Endodermal cell (in vitro differentiated cells): ENCODE results near the gene KRT83. TPM values are rescaled to one million over a fixed set of nuclear protein-coding genes. Genes with fewer than 3 reads are reported as not detected.

Experiments
- DNase-seq: peaks from one replicate; pipeline ENCODE4 v3.0.0-alpha.2; 2017
- H3K27ac ChIP-seq: 2 replicates; pipeline ENCODE4 v1.5.1; 2013; ENCODE audit warnings: mild to moderate bottlenecking, low read depth, low read length, moderate library complexity
- H3K27me3 ChIP-seq: 2 replicates; pipeline ENCODE4 v1.6.1; 2013; ENCODE audit warnings: mild to moderate bottlenecking, low read length, moderate library complexity; ENCODE audit not compliant: insufficient read depth, control insufficient read depth, poor library complexity, severe bottlenecking
- H3K36me3 ChIP-seq: 2 replicates; pipeline ENCODE4 v1.7.0; 2013; ENCODE audit warnings: mild to moderate bottlenecking, low read length, moderate library complexity; ENCODE audit not compliant: control insufficient read depth, insufficient read depth
- H3K4me1 ChIP-seq: one replicate; pipeline ENCODE4 v1.7.0; 2013; ENCODE audit warnings: low read length; ENCODE audit not compliant: control insufficient read depth, insufficient read depth
- H3K4me3 ChIP-seq: 2 replicates; pipeline ENCODE4 v1.5.1; 2013; ENCODE audit warnings: mild to moderate bottlenecking, low read length, moderate library complexity
- H3K9ac ChIP-seq: 2 replicates; pipeline ENCODE4 v1.6.1; 2013; ENCODE audit warnings: mild to moderate bottlenecking, low read length, moderate library complexity; ENCODE audit not compliant: poor library complexity, severe bottlenecking; ENCODE audit errors: extremely low read depth
- H3K9me3 ChIP-seq: 2 replicates; pipeline ENCODE4 v1.6.1; 2013; ENCODE audit warnings: mild to moderate bottlenecking, low read length, moderate library complexity; ENCODE audit not compliant: control insufficient read depth
- H3K27ac Mint-ChIP-seq: 2 replicates; pipeline ENCODE4 v1.8.0; 2020; ENCODE audit warnings: mixed read lengths
- H3K27me3 Mint-ChIP-seq: 2 replicates; pipeline ENCODE4 v1.8.0; 2021; ENCODE audit warnings: mild to moderate bottlenecking, mixed read lengths; ENCODE audit not compliant: insufficient read depth
- H3K36me3 Mint-ChIP-seq: 2 replicates; pipeline ENCODE4 v1.8.0; 2020; ENCODE audit warnings: low read depth, mixed read lengths
- H3K4me1 Mint-ChIP-seq: 2 replicates; pipeline ENCODE4 v1.8.0; 2020; ENCODE audit warnings: mixed read lengths
- H3K4me3 Mint-ChIP-seq: 2 replicates; pipeline ENCODE4 v1.8.0; 2020; ENCODE audit warnings: mild to moderate bottlenecking, moderate library complexity, mixed read lengths
- H3K9me3 Mint-ChIP-seq: 2 replicates; pipeline ENCODE4 v1.8.0; 2020; ENCODE audit warnings: mild to moderate bottlenecking, mixed read lengths
- WGBS, 2 experiments: methylation state at CpG; one replicate each; pipeline versions ENCODE4 v1.1.5 to v1.1.7; 2013; ENCODE audit warnings: missing lambda C conversion rate in 2 of 2, mixed read lengths in 1 of 2; ENCODE audit not compliant: insufficient coverage in 1 of 2, insufficient read length in 1 of 2; 5-methylcytosine and 5-hydroxymethylcytosine counted together
- total RNA-seq, 2 donors: library from RNA; stranded (reverse); fragmentation: NEBNext Ultra II Directional in 1 of 2; extraction: Animal tissue kit (Norgen Biotek cat#: 25700) in 1 of 2; gene quantifications; 2 replicates in 1 of 2; 3 replicates in 1 of 2; pipeline ENCODE4 v1.2.1, GENCODE V29; 2021
- TF ChIP-seq, protein P1 (sequence below): fragments of 200-600 bp; sonication (generic); conservative IDR thresholded peaks from 2 replicates; pipeline ENCODE4 v1.5.0; 2021; ENCODE audit warnings: antibody characterized with exemption, mild to moderate bottlenecking

Gene KRT83
- total RNA-seq, 2 donors from 2014 or later = not detected

DNA sequence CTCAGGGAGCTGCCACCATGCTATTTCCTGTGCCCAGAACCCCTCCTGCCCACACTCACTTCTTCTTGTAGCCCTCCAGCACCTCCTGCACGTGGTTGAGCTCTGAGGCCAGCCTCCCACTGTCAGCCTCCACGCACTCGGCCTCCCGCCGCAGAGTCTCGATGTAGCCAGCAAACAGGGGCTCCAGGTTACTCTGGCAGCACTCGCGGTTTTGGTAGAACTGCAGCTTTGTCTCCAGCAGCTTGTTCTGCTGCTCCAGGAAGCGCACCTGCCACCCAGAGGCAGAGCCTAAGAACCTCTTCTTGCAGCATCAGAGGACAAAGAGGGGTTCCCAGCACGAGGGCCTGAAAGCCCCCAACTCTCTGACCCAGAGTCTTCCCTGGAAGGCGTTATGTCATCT, 2.1 kb downstream of the KRT83 start:
- H3K27me3 Mint-ChIP-seq = peaks cover 18% of the 10 kb centered on the region
- H3K4me3 Mint-ChIP-seq = no peak overlapping the region

DNA sequence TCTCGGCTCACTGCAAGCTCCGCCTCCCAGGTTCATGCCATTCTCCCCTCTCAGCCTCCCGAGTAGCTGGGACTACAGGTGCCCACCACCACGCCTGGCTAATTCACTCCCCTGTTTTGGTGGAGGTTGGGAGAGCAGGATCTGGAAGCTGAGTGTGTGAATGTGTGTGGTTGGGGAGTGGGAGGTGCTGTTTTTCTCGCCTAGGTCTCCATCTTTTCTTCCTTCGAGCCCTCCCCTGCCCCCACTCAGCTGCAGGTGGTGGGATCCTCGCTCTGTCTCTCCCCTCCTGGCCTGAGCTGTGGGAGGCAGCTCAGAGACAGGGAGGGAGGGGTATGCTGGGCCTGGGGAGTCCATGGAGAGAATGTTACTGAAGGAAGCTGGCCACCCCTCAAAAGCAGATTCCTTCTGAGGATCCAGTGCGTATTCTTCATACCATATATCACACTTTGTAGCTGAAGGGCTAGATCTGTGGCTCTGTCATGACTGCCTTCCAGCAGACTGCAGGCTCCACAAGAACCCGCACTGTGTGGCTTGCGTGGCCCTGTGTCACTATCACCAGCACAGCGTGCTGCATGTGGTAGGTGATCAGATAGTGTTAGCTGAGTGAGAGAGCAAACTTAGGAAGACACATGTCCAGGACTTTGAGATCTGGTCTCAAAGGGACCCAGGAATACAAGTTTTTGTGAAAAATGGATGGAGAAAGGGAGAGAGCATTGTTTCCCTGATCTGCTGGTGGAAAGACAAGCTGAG, 2.8 kb downstream of the KRT83 start:
- WGBS, 2 experiments = 84 to 98% methylated on average over 7 to 11 of the region's 11 CpGs
- Mint-ChIP-seq H3K9me3 (no peaks in the 10 kb centered on the region), H3K4me1 (no peaks in the 10 kb centered on the region), H3K27me3 (peaks cover 23% of the 10 kb centered on the region), H3K4me3 (no peak overlapping the region), H3K36me3 (no peaks in the 10 kb centered on the region), H3K27ac (no peak overlapping the region)
- DNase-seq = peak; percentile 28
- H3K27ac ChIP-seq = no peak overlapping the region
- H3K9me3 ChIP-seq = no peaks in the 10 kb centered on the region
- H3K4me1 ChIP-seq = no peaks in the 10 kb centered on the region
- H3K4me3 ChIP-seq = no peak overlapping the region
- H3K27me3 ChIP-seq = peaks cover 9% of the 10 kb centered on the region
- TF ChIP-seq, protein P1, sequence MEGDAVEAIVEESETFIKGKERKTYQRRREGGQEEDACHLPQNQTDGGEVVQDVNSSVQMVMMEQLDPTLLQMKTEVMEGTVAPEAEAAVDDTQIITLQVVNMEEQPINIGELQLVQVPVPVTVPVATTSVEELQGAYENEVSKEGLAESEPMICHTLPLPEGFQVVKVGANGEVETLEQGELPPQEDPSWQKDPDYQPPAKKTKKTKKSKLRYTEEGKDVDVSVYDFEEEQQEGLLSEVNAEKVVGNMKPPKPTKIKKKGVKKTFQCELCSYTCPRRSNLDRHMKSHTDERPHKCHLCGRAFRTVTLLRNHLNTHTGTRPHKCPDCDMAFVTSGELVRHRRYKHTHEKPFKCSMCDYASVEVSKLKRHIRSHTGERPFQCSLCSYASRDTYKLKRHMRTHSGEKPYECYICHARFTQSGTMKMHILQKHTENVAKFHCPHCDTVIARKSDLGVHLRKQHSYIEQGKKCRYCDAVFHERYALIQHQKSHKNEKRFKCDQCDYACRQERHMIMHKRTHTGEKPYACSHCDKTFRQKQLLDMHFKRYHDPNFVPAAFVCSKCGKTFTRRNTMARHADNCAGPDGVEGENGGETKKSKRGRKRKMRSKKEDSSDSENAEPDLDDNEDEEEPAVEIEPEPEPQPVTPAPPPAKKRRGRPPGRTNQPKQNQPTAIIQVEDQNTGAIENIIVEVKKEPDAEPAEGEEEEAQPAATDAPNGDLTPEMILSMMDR = no peak
- no peak overlapping the region for H3K9ac ChIP-seq
- H3K36me3 ChIP-seq = no peaks in the 10 kb centered on the region

More for the DNA sequence above, 2.1 kb downstream of the KRT83 start:
- Mint-ChIP-seq H3K9me3 (no peaks in the 10 kb centered on the region), H3K36me3 (no peaks in the 10 kb centered on the region), H3K27ac (no peak overlapping the region), H3K4me1 (no peaks in the 10 kb centered on the region)
- Histone ChIP-seq H3K36me3 (no peaks in the 10 kb centered on the region), H3K4me3 (no peak overlapping the region), H3K27me3 (peaks cover 9% of the 10 kb centered on the region), H3K9ac (no peak overlapping the region), H3K27ac (no peak overlapping the region), H3K4me1 (no peaks in the 10 kb centered on the region), H3K9me3 (no peaks in the 10 kb centered on the region)
- TF ChIP-seq, protein P1 = peak; percentile 48
- peak; percentile 70 for DNase-seq
- WGBS, 2 experiments = 61 to 74% methylated on average over 6 to 11 of the region's 11 CpGs

- no peaks in the 10 kb centered on the region for H3K36me3 ChIP-seq
- Mint-ChIP-seq H3K4me1 (no peaks in the 10 kb centered on the region), H3K36me3 (no peaks in the 10 kb centered on the region), H3K4me3 (no peak overlapping the region), H3K27ac (no peak overlapping the region), H3K9me3 (no peaks in the 10 kb centered on the region), H3K27me3 (peaks cover 24% of the 10 kb centered on the region)
- H3K9me3 ChIP-seq = no peaks in the 10 kb centered on the region
- H3K27me3 ChIP-seq = peaks cover 14% of the 10 kb centered on the region
- no peak overlapping the region for H3K4me3 ChIP-seq
- TF ChIP-seq, protein P1 = no peak
- peak; percentile 28 for DNase-seq
- H3K27ac ChIP-seq = no peak overlapping the region
- 80 to 84% methylated on average over 8 to 12 of the region's 12 CpGs for WGBS, 2 experiments
- no peak overlapping the region for H3K9ac ChIP-seq
- H3K4me1 ChIP-seq = no peaks in the 10 kb centered on the region
Observed at GRCh38 chr12:52317468-52318052, 3.6 kb downstream of the KRT83 start.
